DND-41 (cell line): ENCODE results near the gene MAP2K5.

Source experiments
- ATAC-seq: fragments of 200-7000 bp; cut with Tn5 transposase; 3 replicates; pipeline ENCODE4 v1.9.1; 2021; ENCODE audit warnings: low read depth; ENCODE audit not compliant: insufficient read depth
- DNase-seq: peaks from one replicate; pipeline ENCODE4 v3.0.0-alpha.2; 2020
- H2AFZ ChIP-seq: 2 replicates; pipeline ENCODE4 v1.6.0; 2012; ENCODE audit warnings: low read depth, low read length
- H3K27ac ChIP-seq: 2 replicates; pipeline ENCODE4 v1.5.1; 2012; ENCODE audit warnings: low read length, inconsistent platforms
- H3K27me3 ChIP-seq: fragments of 200-600 bp; sonication (generic); 2 replicates; pipeline ENCODE4 v1.6.0; 2012; ENCODE audit warnings: low read length, mild to moderate bottlenecking, inconsistent platforms; ENCODE audit not compliant: insufficient read depth, poor library complexity
- H3K36me3 ChIP-seq: 2 replicates; pipeline ENCODE4 v1.5.1; 2012; ENCODE audit warnings: low read length, inconsistent platforms; ENCODE audit not compliant: insufficient read depth
- H3K4me1 ChIP-seq: 2 replicates; pipeline ENCODE4 v1.5.1; 2012; ENCODE audit warnings: mild to moderate bottlenecking, low read length; ENCODE audit not compliant: insufficient read depth
- H3K4me2 ChIP-seq: 2 replicates; pipeline ENCODE4 v1.6.0; 2012; ENCODE audit warnings: mild to moderate bottlenecking, moderate library complexity, low read length, inconsistent platforms; ENCODE audit not compliant: insufficient read depth
- H3K4me3 ChIP-seq, 2 experiments: fragments of 200-600 bp in 1 of 2; shearing (Covaris generic) in 1 of 2; 2 replicates each; pipeline ENCODE4 v1.5.1; 2012 to 2016; ENCODE audit warnings: inconsistent platforms in 2 of 2, low read length in 2 of 2, mild to moderate bottlenecking in 2 of 2, low read depth in 1 of 2, moderate library complexity in 1 of 2
- H3K79me2 ChIP-seq: 2 replicates; pipeline ENCODE4 v1.6.0; 2012; ENCODE audit warnings: low read length, inconsistent platforms; ENCODE audit not compliant: insufficient read depth
- H3K9ac ChIP-seq: 2 replicates; pipeline ENCODE4 v1.6.0; 2012; ENCODE audit warnings: low read depth, mild to moderate bottlenecking, inconsistent platforms, low read length, moderate library complexity
- H3K9me3 ChIP-seq: 2 replicates; pipeline ENCODE4 v1.5.1; 2012; ENCODE audit warnings: low read length, moderate library complexity, mild to moderate bottlenecking, inconsistent platforms; ENCODE audit not compliant: insufficient read depth, severe bottlenecking
- H4K20me1 ChIP-seq: 2 replicates; pipeline ENCODE4 v1.6.0; 2012; ENCODE audit warnings: low read length; ENCODE audit not compliant: insufficient read depth
- CTCF ChIP-seq: IDR thresholded peaks from 2 replicates; pipeline ENCODE4 v1.5.1; 2012; ENCODE audit warnings: borderline replicate concordance, low read length, moderate library complexity, mild to moderate bottlenecking; ENCODE audit not compliant: poor library complexity, severe bottlenecking; ENCODE audit errors: extremely low read depth
- EZH2 ChIP-seq: IDR thresholded peaks from 3 replicates; pipeline ENCODE4 v1.6.1; 2012; ENCODE audit warnings: borderline replicate concordance, low read depth, mild to moderate bottlenecking, moderate library complexity, low read length, inconsistent platforms; ENCODE audit not compliant: severe bottlenecking

The MAP2K5 gene

GRCh38 chr15:67786646-67787045, 244.1 kb downstream of the MAP2K5 start:
- no peak overlapping the region for H3K4me3 ChIP-seq

GRCh38 chr15:67788986-67789385, 246.5 kb downstream of the MAP2K5 start:
- ATAC-seq, result no peak

More at GRCh38 chr15:67786646-67787045, 244.1 kb downstream of the MAP2K5 start:
- no peaks in the 10 kb centered on the region for H4K20me1 ChIP-seq
- H2AFZ ChIP-seq, result no peak overlapping the region
- H3K27ac ChIP-seq, result peak overlapping the region; percentile 97
- H3K9ac ChIP-seq, result no peak overlapping the region
- H3K79me2 ChIP-seq, result peaks cover 13% of the 10 kb centered on the region
- peaks cover 54% of the 10 kb centered on the region for H3K4me1 ChIP-seq
- H3K36me3 ChIP-seq, result 0 out of 2 replicates have a peak, but pooled peaks cover 3% of the 10 kb centered on the region
- no peaks in the 10 kb centered on the region for H3K9me3 ChIP-seq
- H3K27me3 ChIP-seq, result no peaks in the 10 kb centered on the region
- no peak overlapping the region for H3K4me2 ChIP-seq
- DNase-seq, result no peak
- TF ChIP-seq CTCF (no peak), EZH2 (no peak)
- no peak for ATAC-seq

GRCh38 chr15:67790610-67791319, 248.3 kb downstream of the MAP2K5 start:
- no peaks in the 10 kb centered on the region for H4K20me1 ChIP-seq
- ATAC-seq, result no peak
- DNase-seq, result no peak
- H3K79me2 ChIP-seq, result no peaks in the 10 kb centered on the region
- no peak overlapping the region for H3K4me2 ChIP-seq
- peaks cover 4% of the 10 kb centered on the region for H3K9me3 ChIP-seq
- H3K4me3 ChIP-seq, result no peak overlapping the region
- no peaks in the 10 kb centered on the region for H3K27me3 ChIP-seq
- peaks cover 25% of the 10 kb centered on the region for H3K4me1 ChIP-seq
- H3K36me3 ChIP-seq, result 0 out of 2 replicates have a peak, but pooled peaks cover 3% of the 10 kb centered on the region
- H3K9ac ChIP-seq, result no peak overlapping the region
- H3K27ac ChIP-seq, result no peak overlapping the region
- TF ChIP-seq EZH2 (no peak), CTCF (no peak)
- no peak overlapping the region for H2AFZ ChIP-seq

More at GRCh38 chr15:67788986-67789385, 246.5 kb downstream of the MAP2K5 start:
- Histone ChIP-seq H3K79me2 (no peaks in the 10 kb centered on the region), H3K9me3 (no peaks in the 10 kb centered on the region), H3K36me3 (0 out of 2 replicates have a peak, but pooled peaks cover 3% of the 10 kb centered on the region), H3K9ac (no peak overlapping the region), H2AFZ (no peak overlapping the region), H3K4me2 (no peak overlapping the region), H4K20me1 (no peaks in the 10 kb centered on the region), H3K27ac (no peak overlapping the region), H3K27me3 (no peaks in the 10 kb centered on the region), H3K4me1 (peaks cover 33% of the 10 kb centered on the region), H3K4me3 (no peak overlapping the region)
- no peak for TF ChIP-seq EZH2
- no peak for TF ChIP-seq CTCF
- no peak for DNase-seq
